ENCODE measurements around the gene PAX5.

GRCh38 chr9:36877239-36877638 is 156.8 kb downstream of the PAX5 start:
- TF ChIP-seq MEF2A (IDR thresholded peaks at IDR 0.05; ENCODE audit: borderline replicate concordance, low read depth) (no peak), NRF1 (IDR thresholded peaks at IDR 0.05; ENCODE audit: low read depth, low read length) (no peak), POLR2AphosphoS5 (IDR thresholded peaks at IDR 0.05; ENCODE audit: low read depth, low read length) (no peak), EZH2phosphoT487 (IDR thresholded peaks at IDR 0.05; ENCODE audit: borderline replicate concordance, low read depth) (no peak), TAF1 (IDR thresholded peaks at IDR 0.05; ENCODE audit: borderline replicate concordance, low read depth, low read length) (no peak), ELF1 (IDR thresholded peaks at IDR 0.05) (no peak), CHD2 (IDR thresholded peaks at IDR 0.05; ENCODE audit: low read length, partially characterized antibody) (no peak), SMC3 (IDR thresholded peaks at IDR 0.05; ENCODE audit: low read depth, low read length) (no peak), TCF12 (IDR thresholded peaks at IDR 0.05) (no peak)
- TF ChIP-seq, protein P1, sequence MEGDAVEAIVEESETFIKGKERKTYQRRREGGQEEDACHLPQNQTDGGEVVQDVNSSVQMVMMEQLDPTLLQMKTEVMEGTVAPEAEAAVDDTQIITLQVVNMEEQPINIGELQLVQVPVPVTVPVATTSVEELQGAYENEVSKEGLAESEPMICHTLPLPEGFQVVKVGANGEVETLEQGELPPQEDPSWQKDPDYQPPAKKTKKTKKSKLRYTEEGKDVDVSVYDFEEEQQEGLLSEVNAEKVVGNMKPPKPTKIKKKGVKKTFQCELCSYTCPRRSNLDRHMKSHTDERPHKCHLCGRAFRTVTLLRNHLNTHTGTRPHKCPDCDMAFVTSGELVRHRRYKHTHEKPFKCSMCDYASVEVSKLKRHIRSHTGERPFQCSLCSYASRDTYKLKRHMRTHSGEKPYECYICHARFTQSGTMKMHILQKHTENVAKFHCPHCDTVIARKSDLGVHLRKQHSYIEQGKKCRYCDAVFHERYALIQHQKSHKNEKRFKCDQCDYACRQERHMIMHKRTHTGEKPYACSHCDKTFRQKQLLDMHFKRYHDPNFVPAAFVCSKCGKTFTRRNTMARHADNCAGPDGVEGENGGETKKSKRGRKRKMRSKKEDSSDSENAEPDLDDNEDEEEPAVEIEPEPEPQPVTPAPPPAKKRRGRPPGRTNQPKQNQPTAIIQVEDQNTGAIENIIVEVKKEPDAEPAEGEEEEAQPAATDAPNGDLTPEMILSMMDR (IDR thresholded peaks at IDR 0.05), result no peak
- TF ChIP-seq, protein P2, sequence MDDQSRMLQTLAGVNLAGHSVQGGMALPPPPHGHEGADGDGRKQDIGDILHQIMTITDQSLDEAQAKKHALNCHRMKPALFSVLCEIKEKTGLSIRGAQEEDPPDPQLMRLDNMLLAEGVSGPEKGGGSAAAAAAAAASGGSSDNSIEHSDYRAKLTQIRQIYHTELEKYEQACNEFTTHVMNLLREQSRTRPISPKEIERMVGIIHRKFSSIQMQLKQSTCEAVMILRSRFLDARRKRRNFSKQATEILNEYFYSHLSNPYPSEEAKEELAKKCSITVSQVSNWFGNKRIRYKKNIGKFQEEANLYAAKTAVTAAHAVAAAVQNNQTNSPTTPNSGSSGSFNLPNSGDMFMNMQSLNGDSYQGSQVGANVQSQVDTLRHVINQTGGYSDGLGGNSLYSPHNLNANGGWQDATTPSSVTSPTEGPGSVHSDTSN (IDR thresholded peaks at IDR 0.05), result no peak
